SH-SY5Y (cell line): ENCODE data around the gene LCNL1.

ENCODE experiments used
- GATA2 ChIP-seq: IDR thresholded peaks from 2 replicates; pipeline ENCODE4 v1.6.1; 2011; ENCODE audit warnings: mild to moderate bottlenecking, low read depth, low read length
- GATA3 ChIP-seq: IDR thresholded peaks from 2 replicates; pipeline ENCODE4 v1.6.1; 2011; ENCODE audit warnings: low read depth, mild to moderate bottlenecking, low read length, moderate library complexity

DNA sequence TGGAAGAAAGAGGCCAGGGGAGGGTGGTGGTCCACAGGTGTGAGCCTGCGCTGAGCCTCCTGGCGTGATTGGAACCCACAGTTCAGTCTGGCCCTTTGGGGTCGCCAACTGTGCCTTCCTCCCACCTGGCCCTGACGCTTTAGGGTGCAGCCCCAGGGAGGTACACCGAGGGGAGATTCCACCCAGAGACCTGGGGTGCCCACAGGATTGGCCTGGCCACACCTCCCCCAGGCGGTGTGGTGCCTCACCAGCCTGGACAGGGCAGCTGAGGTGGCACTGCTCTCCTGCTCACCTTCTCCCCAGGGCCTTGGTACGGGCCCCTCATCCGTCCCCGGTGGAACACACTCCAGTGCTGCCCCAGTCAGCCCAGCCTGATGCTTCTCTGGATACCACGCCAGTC is 14.6 kb downstream of the LCNL1 start:
- TF ChIP-seq GATA3 (no peak), GATA2 (no peak)
